HG02981 (cell line): ENCODE measurements around the gene ATP5MC3.

Experiments used
- ATAC-seq: cut with Tn5 transposase; IDR thresholded peaks from one replicate; pipeline ENCODE4 v1.9.1; 2021; ENCODE audit warnings: mild to moderate bottlenecking, moderate library complexity; ENCODE audit not compliant: unreplicated experiment

Gene ATP5MC3

GRCh38 chr2:175168564-175168945 lies 13.0 kb downstream of the ATP5MC3 start:
- ATAC-seq = peak; percentile 21

- peak; percentile 94 for ATAC-seq
Measured at GRCh38 chr2:175167792-175168563, 13.5 kb downstream of the ATP5MC3 start, which contains the start of gene ATF2. Gene ATF2, minus strand, starts transcription at chr2:175168203. Its CDS starts 31,760 bp downstream, at chr2:175136443.

- no peak for ATAC-seq
Measured at GRCh38 chr2:175167076-175167791, 14.3 kb downstream of the ATP5MC3 start.

- no peak for ATAC-seq
Measured at GRCh38 chr2:175166216-175166824, 15.2 kb downstream of the ATP5MC3 start.

- no peak for ATAC-seq
Measured at GRCh38 chr2:175164235-175164634, 17.3 kb downstream of the ATP5MC3 start.

GRCh38 chr2:175158894-175159293 lies 22.6 kb downstream of the ATP5MC3 start:
- ATAC-seq = no peak

- ATAC-seq = no peak
Measured at GRCh38 chr2:175156534-175156933, 25.0 kb downstream of the ATP5MC3 start.

- peak; percentile 82 for ATAC-seq
Measured at GRCh38 chr2:175154661-175155082, 26.8 kb downstream of the ATP5MC3 start.

- ATAC-seq = peak; percentile 84
Measured at GRCh38 chr2:175152242-175152641, 29.3 kb downstream of the ATP5MC3 start.

GRCh38 chr2:175151791-175152190 lies 29.7 kb downstream of the ATP5MC3 start:
- ATAC-seq = no peak

- no peak for ATAC-seq
Measured at GRCh38 chr2:175147186-175147585, 34.3 kb downstream of the ATP5MC3 start.

- no peak for ATAC-seq
Measured at GRCh38 chr2:175143678-175144077, 37.8 kb downstream of the ATP5MC3 start.

GRCh38 chr2:175143191-175143590 lies 38.3 kb downstream of the ATP5MC3 start:
- no peak for ATAC-seq

- no peak for ATAC-seq
Measured at GRCh38 chr2:175140332-175140731, 41.2 kb downstream of the ATP5MC3 start.

GRCh38 chr2:175137793-175138192 lies 43.7 kb downstream of the ATP5MC3 start:
- no peak for ATAC-seq

- ATAC-seq = peak; percentile 60
Measured at GRCh38 chr2:175136334-175137215, 44.9 kb downstream of the ATP5MC3 start.

- no peak for ATAC-seq
Measured at GRCh38 chr2:175135862-175136261, 45.6 kb downstream of the ATP5MC3 start.

- no peak for ATAC-seq
Measured at GRCh38 chr2:175135177-175135576, 46.3 kb downstream of the ATP5MC3 start.

- no peak for ATAC-seq
Measured at GRCh38 chr2:175131252-175131651, 50.3 kb downstream of the ATP5MC3 start.

- no peak for ATAC-seq
Measured at GRCh38 chr2:175126661-175127060, 54.8 kb downstream of the ATP5MC3 start.
